Mammary epithelial cell (primary cell): ENCODE results near the gene SERPINB2.

ENCODE experiments used
- CTCF ChIP-seq, 2 donors: IDR thresholded peaks in 1 of 2; conservative IDR thresholded peaks in 1 of 2; 2 replicates each; pipeline ENCODE4 v1.5.1; 2011 to 2012; ENCODE audit warnings: inconsistent platforms in 2 of 2, low read length in 2 of 2, mild to moderate bottlenecking in 2 of 2, control low read depth in 1 of 2, low read depth in 1 of 2; ENCODE audit not compliant: insufficient read depth in 1 of 2; ENCODE audit errors: extremely low read depth in 1 of 2
- EZH2 ChIP-seq: IDR thresholded peaks from 2 replicates; pipeline ENCODE4 v1.6.1; 2012; ENCODE audit warnings: low read length, inconsistent platforms, borderline replicate concordance

GRCh38 chr18:63947051-63947790, 59.7 kb downstream of the SERPINB2 start:
- no peak for TF ChIP-seq EZH2
- no peak for TF ChIP-seq CTCF (conservative IDR thresholded peaks at IDR 0.05 in 1 of 2, IDR thresholded peaks at IDR 0.05 in 1 of 2; ENCODE audit: extremely low read depth in 1 of 2, insufficient read depth in 1 of 2, low read depth in 1 of 2, low read length in 2 of 2)
